HEK293 (cell line): ENCODE results near the gene PNPO.

Experiments
- CTCF ChIA-PET: fragments of 350-600 bp; formaldehyde crosslinking; extraction: SDS; loops from one replicate; lab custom pipeline; 2021; ENCODE audit warnings: antibody characterized with exemption; lab: Yijun Ruan, JAX
- POLR2A ChIA-PET: fragments of 300-600 bp; formaldehyde crosslinking; extraction: SDS; loops from one replicate; lab custom pipeline; 2020; ENCODE audit warnings: antibody characterized with exemption, inconsistent platforms; lab: Yijun Ruan, JAX
- H3K27ac ChIP-seq: fragments of 200-500 bp; sonication (Bioruptor generic); 2 replicates; pipeline ENCODE4 v1.5.1; 2014; ENCODE audit warnings: low read depth, low read length, control low read depth, inconsistent platforms; ENCODE audit errors: extremely low read depth
- H3K36me3 ChIP-seq, 2 experiments: fragments of 200-500 bp in 1 of 2; sonication (Bioruptor generic) in 1 of 2; 1 replicate in 1 of 2; 2 replicates in 1 of 2; pipeline ENCODE4 v1.5.1; 2014 to 2017; ENCODE audit warnings: inconsistent platforms in 2 of 2, low read length in 2 of 2; ENCODE audit not compliant: control insufficient read depth in 2 of 2, insufficient read depth in 1 of 2
- H3K4me1 ChIP-seq: fragments of 200-500 bp; sonication (Bioruptor generic); 2 replicates; pipeline ENCODE4 v1.5.1; 2014; ENCODE audit warnings: mild to moderate bottlenecking, low read length, inconsistent platforms; ENCODE audit not compliant: control insufficient read depth, insufficient read depth
- H3K4me3 ChIP-seq: 2 replicates; pipeline ENCODE4 v1.5.1; 2011; ENCODE audit warnings: low read depth, mild to moderate bottlenecking, control low read depth, low read length, moderate library complexity
- H3K9me3 ChIP-seq: fragments of 200-500 bp; sonication (Bioruptor generic); 2 replicates; pipeline ENCODE4 v1.5.1; 2014; ENCODE audit warnings: low read depth, low read length, inconsistent platforms; ENCODE audit not compliant: control insufficient read depth, insufficient read depth
- GFI1B ChIP-seq: fragments of 450-650 bp; formaldehyde crosslinking; IDR thresholded peaks from 2 replicates; pipeline ENCODE4 v1.5.1; 2016; ENCODE audit warnings: missing biosample characterization, missing genetic modification characterization
- PRDM1 ChIP-seq: fragments of 450-650 bp; formaldehyde crosslinking; IDR thresholded peaks from 2 replicates; pipeline ENCODE4; 2016; ENCODE audit warnings: missing biosample characterization, missing genetic modification characterization
- SALL2 ChIP-seq: fragments of 450-650 bp; formaldehyde crosslinking; IDR thresholded peaks from 2 replicates; pipeline ENCODE4 v1.5.0; 2017; ENCODE audit warnings: missing biosample characterization, mild to moderate bottlenecking, missing genetic modification characterization, borderline replicate concordance
- WT1 ChIP-seq: fragments of 450-650 bp; formaldehyde crosslinking; IDR thresholded peaks from 2 replicates; pipeline ENCODE4 v1.5.1; 2016; ENCODE audit warnings: missing biosample characterization, missing genetic modification characterization
- ZBTB20 ChIP-seq: fragments of 450-650 bp; formaldehyde crosslinking; IDR thresholded peaks from 2 replicates; pipeline ENCODE4 v1.5.1; 2016; ENCODE audit warnings: missing biosample characterization, missing genetic modification characterization
- ZNF10 ChIP-seq: fragments of 450-650 bp; formaldehyde crosslinking; IDR thresholded peaks from 2 replicates; pipeline ENCODE4 v1.5.1; 2017; ENCODE audit warnings: missing biosample characterization, missing genetic modification characterization
- ZNF121 ChIP-seq: fragments of 450-650 bp; formaldehyde crosslinking; IDR thresholded peaks from 2 replicates; pipeline ENCODE4 v1.5.1; 2016; ENCODE audit warnings: missing biosample characterization, missing genetic modification characterization
- ZNF155 ChIP-seq: fragments of 450-650 bp; formaldehyde crosslinking; IDR thresholded peaks from 2 replicates; pipeline ENCODE4 v1.5.1; 2016; ENCODE audit warnings: missing biosample characterization, missing genetic modification characterization
- ZNF169 ChIP-seq: fragments of 450-650 bp; formaldehyde crosslinking; IDR thresholded peaks from 2 replicates; pipeline ENCODE4 v1.5.1; 2016; ENCODE audit warnings: missing biosample characterization, missing genetic modification characterization
- ZNF18 ChIP-seq: fragments of 450-650 bp; formaldehyde crosslinking; IDR thresholded peaks from 2 replicates; pipeline ENCODE4 v1.5.1; 2016; ENCODE audit warnings: missing biosample characterization, missing genetic modification characterization
- ZNF202 ChIP-seq: fragments of 450-650 bp; formaldehyde crosslinking; IDR thresholded peaks from 2 replicates; pipeline ENCODE4 v1.5.1; 2016; ENCODE audit warnings: missing biosample characterization, missing genetic modification characterization, borderline replicate concordance
- ZNF266 ChIP-seq: fragments of 450-650 bp; formaldehyde crosslinking; IDR thresholded peaks from 2 replicates; pipeline ENCODE4 v1.5.1; 2016; ENCODE audit warnings: missing biosample characterization, missing genetic modification characterization, low read depth
- ZNF341 ChIP-seq: fragments of 450-650 bp; formaldehyde crosslinking; IDR thresholded peaks from 2 replicates; pipeline ENCODE4; 2016; ENCODE audit warnings: low read depth, missing biosample characterization, missing genetic modification characterization
- ZNF549 ChIP-seq: fragments of 450-650 bp; IDR thresholded peaks from 2 replicates; pipeline ENCODE4 v1.5.1; 2018; ENCODE audit warnings: missing biosample characterization, missing genetic modification characterization, mild to moderate bottlenecking, inconsistent platforms, moderate library complexity
- ZNF624 ChIP-seq: fragments of 450-650 bp; formaldehyde crosslinking; IDR thresholded peaks from 2 replicates; pipeline ENCODE4 v1.5.1; 2017; ENCODE audit warnings: missing biosample characterization, missing genetic modification characterization
- ZNF645 ChIP-seq: fragments of 450-650 bp; formaldehyde crosslinking; IDR thresholded peaks from 2 replicates; pipeline ENCODE4; 2016; ENCODE audit warnings: missing biosample characterization, missing genetic modification characterization
- ZNF768 ChIP-seq: fragments of 450-650 bp; formaldehyde crosslinking; IDR thresholded peaks from 2 replicates; pipeline ENCODE4 v1.5.1; 2018; ENCODE audit warnings: missing biosample characterization, mild to moderate bottlenecking, missing genetic modification characterization
- ZNF777 ChIP-seq: fragments of 450-650 bp; formaldehyde crosslinking; IDR thresholded peaks from 2 replicates; pipeline ENCODE4 v1.5.1; 2017; ENCODE audit warnings: missing biosample characterization, missing genetic modification characterization, borderline replicate concordance
- ZSCAN23 ChIP-seq: fragments of 450-650 bp; formaldehyde crosslinking; IDR thresholded peaks from 2 replicates; pipeline ENCODE4 v1.5.1; 2016; ENCODE audit warnings: missing biosample characterization, missing genetic modification characterization
- TF ChIP-seq, protein P1 (sequence below): fragments of 450-650 bp; formaldehyde crosslinking; IDR thresholded peaks from 2 replicates; pipeline ENCODE4 v1.5.1; 2017; ENCODE audit warnings: missing biosample characterization, missing genetic modification characterization
- TF ChIP-seq, protein P2 (sequence below): fragments of 450-650 bp; formaldehyde crosslinking; IDR thresholded peaks from 2 replicates; pipeline ENCODE4 v1.5.1; 2017; ENCODE audit warnings: missing biosample characterization, missing genetic modification characterization

The PNPO gene

GRCh38 chr17:47918006-47918405 is 23.4 kb upstream of the PNPO start:
- CTCF ChIA-PET = interaction anchor here (0.6 to 1.5 kb wide), 3 partner anchors 12 to 233 kb away, joined by 3 to 5 read pairs (median 4); no protein-coding TSS in a partner anchor

DNA sequence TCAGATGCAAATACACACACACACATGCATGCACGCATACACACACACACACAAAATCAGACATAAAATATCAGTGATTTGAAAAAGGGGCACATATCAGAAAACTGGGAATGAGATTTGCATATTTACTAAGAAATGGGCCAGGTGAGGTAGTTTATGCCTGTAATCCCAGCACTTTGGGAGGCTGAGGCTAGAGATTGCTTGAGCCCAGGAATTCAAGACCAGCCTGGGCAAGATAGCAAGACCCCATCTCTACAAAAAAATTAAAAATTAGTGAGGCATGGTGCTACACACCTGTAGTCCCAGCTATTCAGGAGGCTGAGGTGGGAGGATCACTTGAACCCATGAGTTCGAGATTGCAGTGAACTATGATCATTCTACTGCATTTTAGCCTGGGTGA is 22.4 kb upstream of the PNPO start:
- Histone ChIP-seq H3K4me3 (no peak overlapping the region), H3K27ac (no peak overlapping the region), H3K9me3 (no peaks in the 10 kb centered on the region), H3K36me3 (peaks cover 26 to 42% of the 10 kb centered on the region in 2 experiments; a peak in 2 of 3 replicates), H3K4me1 (no peaks in the 10 kb centered on the region)
- ChIA-PET CTCF (interaction anchor here (0.6 to 1.8 kb wide), 9 partner anchors 10 to 338 kb away, joined by 3 to 7 read pairs (median 3); no protein-coding TSS in a partner anchor), POLR2A (no interaction called here)
- TF ChIP-seq ZNF624 = no peak
- no peak for TF ChIP-seq ZNF549 (tag by site-specific recombination)
- TF ChIP-seq ZNF121 (tag by site-specific recombination) = peak; percentile 90
- no peak for TF ChIP-seq ZNF169
- TF ChIP-seq, protein P1, sequence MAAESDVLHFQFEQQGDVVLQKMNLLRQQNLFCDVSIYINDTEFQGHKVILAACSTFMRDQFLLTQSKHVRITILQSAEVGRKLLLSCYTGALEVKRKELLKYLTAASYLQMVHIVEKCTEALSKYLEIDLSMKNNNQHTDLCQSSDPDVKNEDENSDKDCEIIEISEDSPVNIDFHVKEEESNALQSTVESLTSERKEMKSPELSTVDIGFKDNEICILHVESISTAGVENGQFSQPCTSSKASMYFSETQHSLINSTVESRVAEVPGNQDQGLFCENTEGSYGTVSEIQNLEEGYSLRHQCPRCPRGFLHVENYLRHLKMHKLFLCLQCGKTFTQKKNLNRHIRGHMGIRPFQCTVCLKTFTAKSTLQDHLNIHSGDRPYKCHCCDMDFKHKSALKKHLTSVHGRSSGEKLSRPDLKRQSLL (tag by site-specific recombination) = no peak
- TF ChIP-seq ZSCAN23 (tag by site-specific recombination) = no peak

More at GRCh38 chr17:47918006-47918405, 23.4 kb upstream of the PNPO start:
- Histone ChIP-seq H3K9me3 (no peaks in the 10 kb centered on the region), H3K4me3 (no peak overlapping the region), H3K27ac (no peak overlapping the region), H3K4me1 (no peaks in the 10 kb centered on the region), H3K36me3 (peaks cover 18 to 34% of the 10 kb centered on the region in 2 experiments; a peak in 2 of 3 replicates)
- TF ChIP-seq SALL2 (tag by site-specific recombination) (no peak), ZBTB20 (tag by site-specific recombination) (no peak), GFI1B (no peak), PRDM1 (tag by site-specific recombination) (no peak), ZNF202 (tag by site-specific recombination) (no peak), ZNF549 (tag by site-specific recombination) (no peak), ZNF266 (tag by site-specific recombination) (no peak), ZNF768 (tag by site-specific recombination) (no peak), ZNF18 (tag by site-specific recombination) (no peak), ZNF341 (tag by site-specific recombination) (no peak), ZNF777 (tag by site-specific recombination) (no peak), WT1 (tag by site-specific recombination) (no peak), ZNF10 (no peak), ZNF155 (tag by site-specific recombination) (no peak), ZNF645 (tag by site-specific recombination) (no peak)
- TF ChIP-seq, protein P2, sequence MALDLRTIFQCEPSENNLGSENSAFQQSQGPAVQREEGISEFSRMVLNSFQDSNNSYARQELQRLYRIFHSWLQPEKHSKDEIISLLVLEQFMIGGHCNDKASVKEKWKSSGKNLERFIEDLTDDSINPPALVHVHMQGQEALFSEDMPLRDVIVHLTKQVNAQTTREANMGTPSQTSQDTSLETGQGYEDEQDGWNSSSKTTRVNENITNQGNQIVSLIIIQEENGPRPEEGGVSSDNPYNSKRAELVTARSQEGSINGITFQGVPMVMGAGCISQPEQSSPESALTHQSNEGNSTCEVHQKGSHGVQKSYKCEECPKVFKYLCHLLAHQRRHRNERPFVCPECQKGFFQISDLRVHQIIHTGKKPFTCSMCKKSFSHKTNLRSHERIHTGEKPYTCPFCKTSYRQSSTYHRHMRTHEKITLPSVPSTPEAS (tag by site-specific recombination) = no peak
- POLR2A ChIA-PET = no interaction called here
